ENCODE results near the gene SPACA6. TPM values are rescaled to one million over a fixed set of nuclear protein-coding genes. Genes with fewer than 3 reads are reported as not detected.

SPACA6 gene
- polyA plus RNA-seq, 1 donor (not counting 4 experiments of a cell fraction or from before 2014, with no cell fraction given): 4.3 TPM

GRCh38 chr19:51722492-51722891 is 29.4 kb downstream of the SPACA6 start:
- no peak overlapping the region for H2AFZ ChIP-seq (ENCODE audit: control insufficient read depth, low read length)
- peaks cover 31% of the 10 kb centered on the region for H3K4me1 ChIP-seq (ENCODE audit: control insufficient read depth, extremely low read depth, insufficient read depth, low read length)
- H3K27ac ChIP-seq (ENCODE audit: control insufficient read depth, insufficient read depth, low read length): no peak overlapping the region
- dilution Hi-C loops (cut with MboI; ENCODE audit: extremely low pct_ligation_motif_present, low sequenced_read_pairs): no loop called here
- no peaks in the 10 kb centered on the region for H3K9me1 ChIP-seq (ENCODE audit: control insufficient read depth, extremely low read depth, insufficient read depth, low read length)
- H4K20me1 ChIP-seq (ENCODE audit: control insufficient read depth, extremely low read depth, insufficient read depth, low read length): no peaks in the 10 kb centered on the region
- H3K4me3 ChIP-seq (ENCODE audit: control insufficient read depth in 2 of 3, extremely low read depth in 1 of 3, insufficient read depth in 2 of 3, low read depth in 1 of 3, low read length in 3 of 3): no peak overlapping the region
- TF ChIP-seq, protein P1, sequence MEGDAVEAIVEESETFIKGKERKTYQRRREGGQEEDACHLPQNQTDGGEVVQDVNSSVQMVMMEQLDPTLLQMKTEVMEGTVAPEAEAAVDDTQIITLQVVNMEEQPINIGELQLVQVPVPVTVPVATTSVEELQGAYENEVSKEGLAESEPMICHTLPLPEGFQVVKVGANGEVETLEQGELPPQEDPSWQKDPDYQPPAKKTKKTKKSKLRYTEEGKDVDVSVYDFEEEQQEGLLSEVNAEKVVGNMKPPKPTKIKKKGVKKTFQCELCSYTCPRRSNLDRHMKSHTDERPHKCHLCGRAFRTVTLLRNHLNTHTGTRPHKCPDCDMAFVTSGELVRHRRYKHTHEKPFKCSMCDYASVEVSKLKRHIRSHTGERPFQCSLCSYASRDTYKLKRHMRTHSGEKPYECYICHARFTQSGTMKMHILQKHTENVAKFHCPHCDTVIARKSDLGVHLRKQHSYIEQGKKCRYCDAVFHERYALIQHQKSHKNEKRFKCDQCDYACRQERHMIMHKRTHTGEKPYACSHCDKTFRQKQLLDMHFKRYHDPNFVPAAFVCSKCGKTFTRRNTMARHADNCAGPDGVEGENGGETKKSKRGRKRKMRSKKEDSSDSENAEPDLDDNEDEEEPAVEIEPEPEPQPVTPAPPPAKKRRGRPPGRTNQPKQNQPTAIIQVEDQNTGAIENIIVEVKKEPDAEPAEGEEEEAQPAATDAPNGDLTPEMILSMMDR (optimal IDR thresholded peaks at IDR 0.05 in 1 of 3, IDR thresholded peaks at IDR 0.05 in 1 of 3, conservative IDR thresholded peaks at IDR 0.05 in 1 of 3; ENCODE audit: extremely low read depth in 1 of 3, insufficient read depth in 2 of 3, low read length in 3 of 3): no peak
- TF ChIP-seq EZH2 (IDR thresholded peaks at IDR 0.05; ENCODE audit: low read length): no peak
- no peak for DNase-seq (ENCODE audit: low read depth, low spot score)
- H3K4me2 ChIP-seq (ENCODE audit: control insufficient read depth, extremely low read depth, insufficient read depth, low read depth, low read length): no peak overlapping the region
- H3K9ac ChIP-seq (ENCODE audit: control insufficient read depth, extremely low read depth, insufficient read depth, low read length): no peak overlapping the region
- H3K9me3 ChIP-seq (ENCODE audit: control insufficient read depth, low read depth, low read length): no peaks in the 10 kb centered on the region
- no peak for FAIRE-seq
- H3K36me3 ChIP-seq (ENCODE audit: control insufficient read depth in 2 of 2, extremely low read depth in 1 of 2, insufficient read depth in 2 of 2, low read length in 2 of 2): no peaks in the 10 kb centered on the region
- H3K79me2 ChIP-seq (ENCODE audit: control insufficient read depth, insufficient read depth, low read length): no peaks in the 10 kb centered on the region
- peaks cover 31% of the 10 kb centered on the region for H3K27me3 ChIP-seq (ENCODE audit: control insufficient read depth, extremely low read depth, insufficient read depth, low read length)

- peaks cover 31% of the 10 kb centered on the region for H3K4me1 ChIP-seq (ENCODE audit: control insufficient read depth, extremely low read depth, insufficient read depth, low read length)
- peak overlapping the region; percentile 0 for H3K4me2 ChIP-seq (ENCODE audit: control insufficient read depth, extremely low read depth, insufficient read depth, low read depth, low read length)
- no peak for TF ChIP-seq EZH2 (IDR thresholded peaks at IDR 0.05; ENCODE audit: low read length)
- TF ChIP-seq, protein P1 (optimal IDR thresholded peaks at IDR 0.05 in 1 of 3, IDR thresholded peaks at IDR 0.05 in 1 of 3, conservative IDR thresholded peaks at IDR 0.05 in 1 of 3; ENCODE audit: extremely low read depth in 1 of 3, insufficient read depth in 2 of 3, low read length in 3 of 3): no peak
- no peak overlapping the region for H3K27ac ChIP-seq (ENCODE audit: control insufficient read depth, insufficient read depth, low read length)
- peaks cover 23% of the 10 kb centered on the region for H3K27me3 ChIP-seq (ENCODE audit: control insufficient read depth, extremely low read depth, insufficient read depth, low read length)
- no peaks in the 10 kb centered on the region for H3K9me3 ChIP-seq (ENCODE audit: control insufficient read depth, low read depth, low read length)
- peak overlapping the region; percentile 19 for H2AFZ ChIP-seq (ENCODE audit: control insufficient read depth, low read length)
- no peaks in the 10 kb centered on the region for H3K79me2 ChIP-seq (ENCODE audit: control insufficient read depth, insufficient read depth, low read length)
- no peaks in the 10 kb centered on the region for H4K20me1 ChIP-seq (ENCODE audit: control insufficient read depth, extremely low read depth, insufficient read depth, low read length)
- H3K36me3 ChIP-seq (ENCODE audit: control insufficient read depth in 2 of 2, extremely low read depth in 1 of 2, insufficient read depth in 2 of 2, low read length in 2 of 2): no peaks in the 10 kb centered on the region
- no peak overlapping the region for H3K4me3 ChIP-seq (ENCODE audit: control insufficient read depth in 2 of 3, extremely low read depth in 1 of 3, insufficient read depth in 2 of 3, low read depth in 1 of 3, low read length in 3 of 3)
- peak overlapping the region; percentile 38 for H3K9ac ChIP-seq (ENCODE audit: control insufficient read depth, extremely low read depth, insufficient read depth, low read length)
- dilution Hi-C loops (cut with MboI; ENCODE audit: extremely low pct_ligation_motif_present, low sequenced_read_pairs): no loop called here
- no peak for DNase-seq (ENCODE audit: low read depth, low spot score)
- FAIRE-seq: no peak
- H3K9me1 ChIP-seq (ENCODE audit: control insufficient read depth, extremely low read depth, insufficient read depth, low read length): no peaks in the 10 kb centered on the region
Observed at GRCh38 chr19:51724543-51724942, 31.4 kb downstream of the SPACA6 start.

Data from keratinocyte (primary cell).